ENCODE results near the gene GPATCH2L. TPM values are rescaled to one million over a fixed set of nuclear protein-coding genes. Genes with fewer than 3 reads are reported as not detected.

Gene GPATCH2L
- total and polyA plus RNA-seq, 2 experiments from 2014 or later = 13.6 to 35.1 TPM

DNA sequence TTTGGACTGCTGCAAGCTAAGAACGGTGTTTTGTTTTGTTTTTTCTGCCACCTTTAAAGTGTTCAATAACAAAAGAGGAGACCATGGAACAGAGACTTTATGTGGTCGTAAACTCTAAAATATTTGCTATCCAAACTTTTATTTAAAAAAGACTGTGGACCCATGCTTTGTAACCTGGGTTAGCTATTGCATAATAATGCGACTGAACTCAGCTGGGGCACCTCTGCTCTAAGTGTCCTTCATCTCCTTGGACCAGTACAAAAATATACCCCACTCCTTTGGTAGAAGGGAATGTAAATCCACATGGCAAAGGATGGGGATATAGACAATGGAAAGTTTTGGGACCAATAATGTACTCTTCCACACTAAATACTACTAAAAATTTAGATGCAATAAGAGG is 65.5 kb downstream of the GPATCH2L start:
- in situ Hi-C loops (cut with MboI) = no loop called here
- Histone ChIP-seq H3K9me3 (ENCODE audit: low read depth) (peaks cover 4% of the 10 kb centered on the region), H3K9ac (no peak overlapping the region), H3K27me3 (replicated peaks; ENCODE audit: insufficient read depth) (no peaks in the 10 kb centered on the region), H3K27ac (no peak overlapping the region), H4K20me1 (ENCODE audit: insufficient read depth) (no peaks in the 10 kb centered on the region), H3F3A (ENCODE audit: insufficient read depth) (no peaks in the 10 kb centered on the region), H3K9me2 (ENCODE audit: insufficient read depth) (no peaks in the 10 kb centered on the region), H3K4me3 (no peak overlapping the region), H3K4me2 (ENCODE audit: unreplicated experiment) (no peak overlapping the region), H3K79me2 (ENCODE audit: insufficient read depth) (no peaks in the 10 kb centered on the region), H3K36me3 (ENCODE audit: low read depth) (no peaks in the 10 kb centered on the region; the same call in 1 of the 2 replicates), H3K4me1 (ENCODE audit: insufficient read depth) (no peaks in the 10 kb centered on the region), H2AFZ (no peak overlapping the region)
- WGBS, 2 experiments (ENCODE audit: low coverage in 1 of 2, low lambda C conversion rate in 2 of 2, missing lambda C conversion rate in 2 of 2) = 98 to 99% methylated on average over 3 of the region's 3 CpGs
- no peak for DNase-seq
- TF ChIP-seq EZH2phosphoT487 (IDR thresholded peaks at IDR 0.05; ENCODE audit: insufficient read depth, low read depth) (no peak), EZH2 (IDR thresholded peaks at IDR 0.05; ENCODE audit: insufficient read depth, poor library complexity, severe bottlenecking) (no peak)

GRCh38 chr14:76218662-76219061 is 66.9 kb downstream of the GPATCH2L start:
- in situ Hi-C loops (cut with MboI) = no loop called here
- TF ChIP-seq EZH2 (IDR thresholded peaks at IDR 0.05; ENCODE audit: insufficient read depth, poor library complexity, severe bottlenecking) = no peak
- TF ChIP-seq EZH2phosphoT487 (IDR thresholded peaks at IDR 0.05; ENCODE audit: insufficient read depth, low read depth) = no peak
- H3K4me2 ChIP-seq (ENCODE audit: unreplicated experiment) = no peak overlapping the region
- no peaks in the 10 kb centered on the region for H3K27me3 ChIP-seq (replicated peaks; ENCODE audit: insufficient read depth)
- H3K36me3 ChIP-seq (ENCODE audit: low read depth) = no peaks in the 10 kb centered on the region
- no peak overlapping the region for H3K4me3 ChIP-seq
- DNase-seq = no peak
- H2AFZ ChIP-seq = no peak overlapping the region
- no peaks in the 10 kb centered on the region for H3K9me3 ChIP-seq (ENCODE audit: low read depth)
- H3K4me1 ChIP-seq (ENCODE audit: insufficient read depth) = no peaks in the 10 kb centered on the region
- no peaks in the 10 kb centered on the region for H4K20me1 ChIP-seq (ENCODE audit: insufficient read depth)
- no peaks in the 10 kb centered on the region for H3F3A ChIP-seq (ENCODE audit: insufficient read depth)
- no peaks in the 10 kb centered on the region for H3K79me2 ChIP-seq (ENCODE audit: insufficient read depth)
- no peaks in the 10 kb centered on the region for H3K9me2 ChIP-seq (ENCODE audit: insufficient read depth)
- no peak overlapping the region for H3K27ac ChIP-seq
- WGBS, 2 experiments (ENCODE audit: low coverage in 1 of 2, low lambda C conversion rate in 2 of 2, missing lambda C conversion rate in 2 of 2) = 91 to 99% methylated on average over 2 of the region's 2 CpGs
- H3K9ac ChIP-seq = no peak overlapping the region

DNA sequence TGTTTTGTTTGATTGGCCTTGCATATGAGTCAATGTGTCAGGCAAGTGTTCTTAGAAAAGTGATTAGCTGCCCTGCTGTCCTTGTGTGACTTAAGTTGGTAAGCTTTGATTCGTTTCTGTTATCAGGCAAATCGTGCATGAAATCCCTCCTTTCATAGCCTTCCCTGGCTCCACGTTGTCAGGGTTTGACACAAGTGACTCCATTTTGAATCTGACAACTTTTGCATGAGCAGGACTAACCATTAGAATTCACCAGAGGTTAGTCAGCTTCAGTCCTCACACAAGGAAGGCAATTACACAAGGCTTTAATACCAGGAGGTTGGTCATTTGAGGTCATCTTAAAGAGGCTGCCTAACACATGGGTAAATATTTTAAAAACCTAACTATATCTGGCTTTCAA is 68.2 kb downstream of the GPATCH2L start:
- 64 to 66% methylated on average over 3 of the region's 3 CpGs for WGBS, 2 experiments (ENCODE audit: low coverage in 1 of 2, low lambda C conversion rate in 2 of 2, missing lambda C conversion rate in 2 of 2)
- TF ChIP-seq EZH2 (IDR thresholded peaks at IDR 0.05; ENCODE audit: insufficient read depth, poor library complexity, severe bottlenecking) (no peak), EZH2phosphoT487 (IDR thresholded peaks at IDR 0.05; ENCODE audit: insufficient read depth, low read depth) (no peak)

GRCh38 chr14:76227450-76228050 is 75.8 kb downstream of the GPATCH2L start:
- in situ Hi-C loops (cut with MboI) = no loop called here
- Histone ChIP-seq H3K79me2 (ENCODE audit: insufficient read depth) (no peaks in the 10 kb centered on the region), H3K36me3 (ENCODE audit: low read depth) (no peaks in the 10 kb centered on the region), H2AFZ (no peak overlapping the region), H3K9ac (no peak overlapping the region), H3K4me3 (no peak overlapping the region), H3K4me1 (ENCODE audit: insufficient read depth) (peaks cover 9% of the 10 kb centered on the region), H3K4me2 (ENCODE audit: unreplicated experiment) (peak overlapping the region; percentile 21), H3K9me2 (ENCODE audit: insufficient read depth) (no peaks in the 10 kb centered on the region), H3K27ac (no peak overlapping the region), H3K27me3 (replicated peaks; ENCODE audit: insufficient read depth) (no peaks in the 10 kb centered on the region), H3F3A (ENCODE audit: insufficient read depth) (0 out of 2 replicates have a peak, but pooled peaks cover 20% of the 10 kb centered on the region), H4K20me1 (ENCODE audit: insufficient read depth) (no peaks in the 10 kb centered on the region), H3K9me3 (ENCODE audit: low read depth) (no peaks in the 10 kb centered on the region)
- no peak for TF ChIP-seq EZH2phosphoT487 (IDR thresholded peaks at IDR 0.05; ENCODE audit: insufficient read depth, low read depth)
- TF ChIP-seq EZH2 (IDR thresholded peaks at IDR 0.05; ENCODE audit: insufficient read depth, poor library complexity, severe bottlenecking) = no peak
- DNase-seq = peak; percentile 84
- WGBS, 2 experiments (ENCODE audit: low coverage in 1 of 2, low lambda C conversion rate in 2 of 2, missing lambda C conversion rate in 2 of 2) = 27 to 30% methylated on average over 10 of the region's 10 CpGs

More for the DNA sequence above, 68.2 kb downstream of the GPATCH2L start:
- H4K20me1 ChIP-seq (ENCODE audit: insufficient read depth) = no peaks in the 10 kb centered on the region
- H3K9me2 ChIP-seq (ENCODE audit: insufficient read depth) = no peaks in the 10 kb centered on the region
- peak; percentile 7 for DNase-seq
- no peaks in the 10 kb centered on the region for H3K36me3 ChIP-seq (ENCODE audit: low read depth)
- H3F3A ChIP-seq (ENCODE audit: insufficient read depth) = no peaks in the 10 kb centered on the region
- H3K27ac ChIP-seq = no peak overlapping the region
- no peaks in the 10 kb centered on the region for H3K4me1 ChIP-seq (ENCODE audit: insufficient read depth)
- no peak overlapping the region for H3K4me3 ChIP-seq
- no peaks in the 10 kb centered on the region for H3K27me3 ChIP-seq (replicated peaks; ENCODE audit: insufficient read depth)
- no peak overlapping the region for H3K9ac ChIP-seq
- no peaks in the 10 kb centered on the region for H3K9me3 ChIP-seq (ENCODE audit: low read depth)
- H2AFZ ChIP-seq = no peak overlapping the region
- in situ Hi-C loops (cut with MboI) = no loop called here
- no peaks in the 10 kb centered on the region for H3K79me2 ChIP-seq (ENCODE audit: insufficient read depth)
- no peak overlapping the region for H3K4me2 ChIP-seq (ENCODE audit: unreplicated experiment)

All from GM23248 (cell line).